NB4 (cell line): Measurements from ENCODE around the gene NHP2.

Experiments
- DNase-seq: peaks from one replicate; pipeline ENCODE4 v3.0.0; 2010; ENCODE audit warnings: low read depth
- H3K4me3 ChIP-seq: one replicate; pipeline ENCODE4 v1.5.1; 2011; ENCODE audit warnings: mild to moderate bottlenecking, low read depth, low read length, moderate library complexity
- CTCF ChIP-seq: IDR thresholded peaks from one replicate; pipeline ENCODE4 v1.5.1; 2012; ENCODE audit warnings: low read depth, low read length
- MAX ChIP-seq: IDR thresholded peaks from 2 replicates; pipeline ENCODE4 v1.6.1; 2011; ENCODE audit warnings: low read depth, low read length
- MYC ChIP-seq: IDR thresholded peaks from 2 replicates; pipeline ENCODE4 v1.6.1; 2011; ENCODE audit warnings: low read depth, low read length
- POLR2A ChIP-seq: IDR thresholded peaks from 2 replicates; pipeline ENCODE4 v1.6.1; 2011; ENCODE audit warnings: mild to moderate bottlenecking; ENCODE audit not compliant: insufficient read length; ENCODE audit errors: extremely low read depth

NHP2 gene

GRCh38 chr5:178123966-178124925 lies 29.4 kb downstream of the NHP2 start:
- DNase-seq: no peak
- TF ChIP-seq POLR2A (no peak), MYC (no peak), CTCF (no peak), MAX (no peak)
- H3K4me3 ChIP-seq: no peak overlapping the region

- no peak overlapping the region for H3K4me3 ChIP-seq
Observed at GRCh38 chr5:178123094-178123965, 30.4 kb downstream of the NHP2 start.

GRCh38 chr5:178122346-178122745 lies 31.3 kb downstream of the NHP2 start:
- TF ChIP-seq POLR2A (no peak), MAX (no peak)
- no peak overlapping the region for H3K4me3 ChIP-seq
- DNase-seq: no peak

More at GRCh38 chr5:178123094-178123965, 30.4 kb downstream of the NHP2 start:
- no peak for DNase-seq
- no peak for TF ChIP-seq CTCF
- TF ChIP-seq MYC: no peak
- TF ChIP-seq MAX: no peak
- TF ChIP-seq POLR2A: no peak

- H3K4me3 ChIP-seq: no peak overlapping the region
- TF ChIP-seq MAX (no peak), POLR2A (no peak), MYC (no peak), CTCF (no peak)
- peak; percentile 75 for DNase-seq
Observed at GRCh38 chr5:178121391-178122276, 32.1 kb downstream of the NHP2 start.

- peak; percentile 89 for DNase-seq
- no peak overlapping the region for H3K4me3 ChIP-seq
- TF ChIP-seq MYC (peak; percentile 33; the same call in 1 of the 2 replicates), MAX (peak; percentile 71), CTCF (peak; percentile 60), POLR2A (no peak)
Observed at GRCh38 chr5:178120607-178121357, 32.9 kb downstream of the NHP2 start.
